Stimulated activated CD4-positive, alpha-beta T cell treated with anti-CD3 and anti-CD28 coated beads, Interleukin-12 subunit alpha, Interleukin-12 subunit beta, amount 100 ng/mL, for 24 hours (primary cell): ENCODE data around the gene CAV3.
"Not testable (repeated sequence)": the region's sequence is repeated elsewhere in the genome, so short reads cannot be mapped to it uniquely, and the experiment has no call there.

Experiments
- DNase-seq, 2 experiments: peaks; one replicate each; pipeline ENCODE4 v3.0.0-alpha.2; 2020; ENCODE audit warnings: low read depth in 2 of 2

CAV3 gene

DNA sequence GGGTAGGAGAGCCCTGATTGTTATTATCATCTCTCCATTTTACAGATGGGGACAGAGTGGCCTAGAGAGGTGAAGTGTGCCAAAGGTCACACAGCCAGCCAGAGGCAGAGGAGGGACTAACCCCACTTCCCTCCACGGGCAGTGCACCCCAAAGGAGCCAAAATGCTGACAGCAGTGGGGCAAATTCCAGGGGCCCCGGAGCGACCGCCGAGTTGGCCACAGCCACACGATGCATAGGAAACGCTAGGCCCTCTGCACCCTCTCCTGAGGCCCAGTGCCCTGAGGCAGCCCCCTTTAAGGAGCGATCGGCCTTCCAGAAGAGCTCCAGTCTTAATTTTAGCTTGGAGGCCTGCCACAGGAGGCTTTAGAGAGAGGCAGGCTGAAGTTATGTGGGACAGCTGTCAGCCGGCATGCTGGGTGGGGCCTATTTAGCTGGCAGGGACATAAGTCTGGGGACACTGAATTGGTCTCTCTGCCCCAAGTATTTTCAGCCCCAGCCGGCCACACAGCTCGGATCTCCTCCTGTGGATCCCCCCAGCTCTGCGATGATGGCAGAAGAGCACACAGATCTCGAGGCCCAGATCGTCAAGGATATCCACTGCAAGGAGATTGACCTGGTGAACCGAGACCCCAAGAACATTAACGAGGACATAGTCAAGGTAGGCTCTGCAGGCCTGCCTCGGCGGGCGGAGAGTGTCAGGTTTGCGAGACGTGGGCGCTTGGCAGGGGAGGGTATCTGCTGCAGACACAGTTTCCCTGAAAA is at the start of gene CAV3:
Gene CAV3, plus strand, starts transcription at position 471 of the 763 bp plus-strand sequence. Its CDS starts 75 bp downstream, at position 546.
- DNase-seq: no peak

- DNase-seq: not testable (repeated sequence)
These were observed 48.6 kb upstream of the CAV3 start for GRCh38 chr3:8684992-8685391.

GRCh38 chr3:8691295-8691694 is 42.3 kb upstream of the CAV3 start:
- DNase-seq: not testable (repeated sequence)

DNA sequence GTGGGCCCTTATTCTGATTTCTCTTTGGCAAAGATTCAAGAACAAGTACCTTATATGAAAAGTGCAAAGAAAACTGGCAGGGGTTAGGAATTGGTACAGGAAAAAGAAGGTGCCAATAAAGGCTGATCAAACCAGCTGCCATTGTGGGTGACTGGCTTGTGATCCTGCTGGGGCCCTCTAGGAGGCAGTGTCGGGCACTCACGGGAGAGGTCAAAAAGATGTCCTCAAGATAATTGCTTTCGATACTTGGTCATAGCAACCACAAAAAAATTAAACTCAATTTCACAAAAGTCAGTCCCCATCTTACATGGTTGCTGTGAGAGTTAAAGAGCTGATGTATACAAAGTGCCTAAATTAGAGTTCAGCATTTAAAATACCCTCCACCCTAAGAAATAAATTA is 31.0 kb upstream of the CAV3 start:
- DNase-seq: no peak

DNA sequence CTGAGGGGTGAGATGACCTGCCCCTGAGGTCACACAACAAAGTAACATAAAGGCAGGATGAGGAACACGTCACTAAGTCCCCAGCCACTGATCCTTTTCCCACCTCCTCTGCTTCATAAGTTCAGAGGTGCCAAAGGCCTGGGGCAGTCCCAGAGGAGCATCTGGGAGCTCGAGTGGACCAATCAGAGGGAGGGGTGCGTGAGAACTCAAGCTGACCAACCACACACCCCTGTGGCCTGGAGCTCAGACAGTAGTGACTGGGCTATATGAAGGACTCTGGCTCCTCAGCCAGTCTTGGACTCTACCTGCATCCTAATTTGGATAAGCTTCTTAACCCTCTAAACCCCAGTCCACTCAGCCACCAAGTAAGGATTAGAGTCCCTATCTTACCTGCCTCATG is 28.0 kb upstream of the CAV3 start:
- no peak for DNase-seq

- DNase-seq: no peak
These were observed 24.3 kb upstream of the CAV3 start for GRCh38 chr3:8709287-8709686.

DNA sequence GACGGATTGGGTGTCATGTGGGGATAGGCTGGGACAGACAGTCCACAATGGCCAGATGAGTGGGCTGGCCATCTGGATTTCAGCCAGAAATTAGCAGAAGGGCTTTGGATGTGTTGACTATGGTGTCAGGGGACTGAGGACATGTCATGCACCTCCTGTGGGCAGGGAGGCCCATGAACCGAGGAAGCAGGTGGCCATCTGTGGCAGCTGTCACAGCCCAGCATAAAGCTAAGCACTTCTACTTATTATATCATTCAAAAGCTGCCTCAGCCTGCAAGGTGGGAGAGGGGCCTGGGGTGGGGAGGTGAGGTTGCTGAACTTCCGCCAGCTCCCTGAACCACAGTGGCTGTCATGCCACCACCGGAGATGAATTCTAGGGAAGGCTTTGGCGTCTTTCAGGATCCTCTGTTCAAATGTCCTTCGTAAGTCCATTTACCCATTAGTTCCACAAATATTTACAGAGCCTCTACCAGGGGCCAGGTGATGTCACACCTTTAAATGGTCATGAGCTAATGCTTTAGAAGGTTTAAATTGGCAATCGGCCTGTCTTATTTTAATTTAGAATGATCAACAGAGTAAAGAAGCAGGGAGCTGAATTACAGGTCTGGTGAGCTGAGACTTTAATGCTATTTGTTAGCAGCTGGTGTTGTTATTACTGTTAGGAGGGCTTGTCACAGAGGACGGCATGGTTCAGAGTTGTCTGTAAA is 23.6 kb upstream of the CAV3 start:
- no peak for DNase-seq

DNA sequence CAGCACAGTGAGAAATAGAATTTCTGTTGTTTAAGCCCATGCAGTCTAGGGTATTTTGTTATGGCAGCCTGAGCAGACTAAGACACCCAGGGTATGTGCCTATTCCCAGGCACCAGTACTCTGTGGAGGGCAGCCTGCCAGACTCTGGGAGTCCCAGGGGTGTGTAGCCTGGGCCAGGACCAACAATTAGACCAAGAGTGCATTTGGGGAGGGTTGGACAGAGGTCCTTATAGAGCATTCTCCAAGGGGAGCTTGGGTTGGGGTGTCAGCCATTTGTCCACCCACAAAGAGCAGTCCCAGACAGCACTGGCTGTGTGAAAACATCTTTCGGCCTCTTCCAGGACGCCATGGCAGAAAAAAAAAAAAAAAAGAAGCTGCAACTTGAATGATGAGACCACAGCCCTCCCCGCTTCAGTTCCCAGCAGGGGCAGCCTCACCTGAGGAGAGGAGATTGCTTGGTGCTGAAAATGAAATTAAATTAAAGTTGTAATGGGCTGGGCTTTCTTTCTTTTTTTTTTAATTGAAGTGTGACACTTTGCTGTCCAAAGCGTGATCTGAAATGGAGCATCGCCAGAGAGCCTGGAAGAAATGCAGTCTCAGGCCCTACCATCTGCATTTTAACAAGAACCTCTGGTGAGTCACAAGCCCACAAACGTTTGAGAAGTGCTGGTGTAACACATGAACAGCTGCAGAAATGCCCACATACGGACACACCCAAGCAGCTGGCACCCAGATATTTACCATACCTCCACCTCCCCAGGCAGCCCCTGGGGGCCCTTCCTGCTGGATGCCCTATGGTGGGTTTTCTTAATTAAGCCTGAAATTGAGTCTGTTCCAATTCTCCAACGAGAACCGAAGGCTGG is 21.3 kb upstream of the CAV3 start:
- no peak for DNase-seq

DNA sequence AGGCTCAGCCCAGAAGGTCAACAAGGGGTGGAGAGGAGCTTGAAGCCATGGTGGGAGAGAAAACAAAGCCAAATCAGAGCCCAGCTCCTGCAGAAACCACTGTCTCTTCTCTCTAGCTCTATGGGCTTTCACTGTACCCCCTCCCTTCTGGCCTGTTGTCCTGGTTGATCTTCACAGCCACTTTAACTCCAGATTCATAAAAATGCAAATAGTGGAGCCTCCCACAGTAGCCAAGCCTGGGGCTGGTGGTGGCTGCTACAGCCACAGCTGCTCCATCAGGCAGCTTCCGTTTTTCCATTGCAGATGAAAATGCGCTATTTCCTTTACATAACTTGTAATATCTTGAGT is 20.7 kb upstream of the CAV3 start:
- DNase-seq: no peak

- DNase-seq: no peak
These were observed 19.5 kb upstream of the CAV3 start for GRCh38 chr3:8713901-8714759.

- DNase-seq: not testable (repeated sequence)
These were observed 17.8 kb upstream of the CAV3 start for GRCh38 chr3:8715757-8716156.

GRCh38 chr3:8722808-8723207 is 10.8 kb upstream of the CAV3 start:
- DNase-seq: no peak

DNA sequence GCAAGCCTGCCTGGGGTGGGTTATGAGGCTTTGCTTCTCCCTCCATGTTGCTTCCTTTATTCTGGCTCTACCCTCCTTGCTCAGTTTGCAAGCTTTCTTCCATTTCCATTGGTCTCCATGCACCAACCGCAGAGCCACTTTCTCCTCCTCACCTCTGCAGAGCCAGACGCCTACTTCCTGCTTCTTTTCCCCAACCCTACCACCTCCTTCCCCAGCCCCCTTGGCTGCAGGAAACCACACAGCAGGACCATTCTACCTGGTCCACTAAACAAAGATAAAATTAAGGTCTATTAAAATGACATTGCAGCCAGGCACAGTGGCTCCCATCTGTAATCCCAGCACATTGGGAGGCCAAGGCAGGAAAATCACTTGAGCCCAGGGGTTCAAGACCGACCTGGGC is 10.0 kb upstream of the CAV3 start:
- no peak for DNase-seq

DNA sequence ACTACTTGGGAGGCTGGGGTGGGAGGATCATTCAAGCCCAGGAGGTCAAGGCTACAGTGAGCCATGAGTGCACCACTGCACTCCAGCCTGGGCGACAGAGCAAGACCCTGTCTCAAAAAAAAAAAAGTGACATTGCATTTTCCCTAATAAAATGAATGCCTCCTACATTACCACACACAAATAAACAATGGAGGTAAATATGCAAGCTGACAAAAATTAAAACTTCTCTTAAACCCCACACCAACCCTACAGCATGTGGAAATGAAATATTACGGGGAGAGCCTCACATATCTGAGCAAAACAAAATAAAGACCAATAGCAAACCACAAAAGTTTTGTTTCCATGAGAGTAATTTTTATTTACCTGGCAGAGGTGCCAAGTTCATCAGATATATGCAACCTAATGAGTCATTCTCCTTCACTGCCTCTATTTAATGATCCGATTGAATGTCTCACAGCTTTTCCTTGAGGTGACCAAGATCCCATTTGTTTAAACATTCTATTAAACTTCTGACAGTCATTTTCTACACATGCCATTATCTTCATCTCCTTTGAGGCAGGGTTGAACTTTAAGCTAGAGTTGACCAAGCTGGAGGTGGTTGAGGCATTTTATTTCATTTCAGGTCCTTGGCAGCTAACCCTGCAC is 9.4 kb upstream of the CAV3 start:
- DNase-seq: no peak

GRCh38 chr3:8727605-8728512 is 5.7 kb upstream of the CAV3 start:
- DNase-seq: no peak

GRCh38 chr3:8729479-8729878 is 4.1 kb upstream of the CAV3 start:
- no peak for DNase-seq

GRCh38 chr3:8730656-8731055 is 2.9 kb upstream of the CAV3 start:
- no peak for DNase-seq

- no peak for DNase-seq
These were observed 1.2 kb upstream of the CAV3 start for GRCh38 chr3:8732413-8732812.

DNA sequence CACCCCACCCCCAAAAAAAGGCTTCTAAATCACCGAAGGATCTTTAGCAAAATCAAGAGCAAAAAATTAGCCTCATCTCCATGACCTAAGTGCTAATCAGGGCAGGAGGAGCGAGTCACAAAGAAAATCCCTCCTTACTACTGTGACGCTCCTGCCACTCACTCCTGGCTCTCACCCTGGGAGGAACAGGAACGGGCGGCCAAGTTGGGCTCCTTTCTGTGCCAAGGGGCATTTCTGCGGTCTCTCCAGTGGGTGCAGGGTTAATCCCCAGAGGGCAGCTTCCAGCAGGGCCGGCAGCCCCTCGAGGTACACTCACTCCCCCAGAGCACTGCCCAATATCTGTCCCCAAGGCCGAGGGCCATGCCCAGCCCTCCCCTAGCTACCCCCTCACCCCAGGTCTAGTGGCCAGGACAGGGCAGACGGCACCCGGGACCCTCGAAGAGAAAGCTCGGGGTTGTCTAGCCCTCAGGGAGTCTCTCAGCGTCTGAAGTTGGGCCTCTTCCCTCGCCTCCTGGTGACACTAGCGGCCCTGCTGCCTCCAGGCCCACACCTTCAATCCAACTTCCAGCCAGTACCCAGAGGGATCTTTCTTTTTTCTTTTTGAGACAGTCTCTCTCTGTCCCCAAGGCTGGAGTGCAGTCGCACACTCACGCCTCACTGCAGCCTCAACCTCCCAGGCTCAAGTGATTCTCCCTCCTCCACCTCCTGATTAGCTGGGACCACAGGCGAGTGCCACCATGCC is 706 bp downstream of the CAV3 start:
- no peak for DNase-seq
